OCI-LY3 (cell line): Measurements from ENCODE around the gene PASD1.

Experiments used
- H2AFZ ChIP-seq: fragments of 200-600, 300-600 bp; shearing (Covaris generic); 2 replicates; pipeline ENCODE4 v1.6.0; 2014; ENCODE audit warnings: antibody characterized with exemption, low read depth, low read length
- H3K27ac ChIP-seq: fragments of 200-600, 300-600 bp; sonication (generic); 2 replicates; pipeline ENCODE4 v1.5.1; 2014; ENCODE audit warnings: mild to moderate bottlenecking, low read length, moderate library complexity, mixed read lengths
- H3K27me3 ChIP-seq: fragments of 200-600, 300-600 bp; sonication (generic); 2 replicates; pipeline ENCODE4 v1.6.1; 2014; ENCODE audit warnings: low read depth, low read length, mixed read lengths
- H3K36me3 ChIP-seq: fragments of 200-600, 300-600 bp; sonication (generic); replicated peaks from 2 replicates; pipeline ENCODE3; 2014; ENCODE audit warnings: low read depth, low read length, mixed read lengths
- H3K4me1 ChIP-seq: fragments of 300-600, 200-600 bp; sonication (generic); 2 replicates; pipeline ENCODE4 v1.6.1; 2014; ENCODE audit warnings: low read length, mixed read lengths
- H3K4me2 ChIP-seq: fragments of 200-600, 300-600 bp; sonication (generic); 2 replicates; pipeline ENCODE4 v1.6.1; 2014; ENCODE audit warnings: low read length, mixed read lengths
- H3K4me3 ChIP-seq: fragments of 300-600, 200-600 bp; sonication (generic); 2 replicates; pipeline ENCODE4 v1.5.1; 2014; ENCODE audit warnings: antibody characterized with exemption, mild to moderate bottlenecking, low read length, moderate library complexity
- H3K79me2 ChIP-seq: fragments of 300-600, 200-600 bp; shearing (Covaris generic); 2 replicates; pipeline ENCODE4 v1.6.1; 2014; ENCODE audit warnings: mild to moderate bottlenecking, low read length, mixed read lengths
- H3K9ac ChIP-seq: fragments of 300-600, 200-600 bp; shearing (Covaris generic); 2 replicates; pipeline ENCODE4 v1.6.0; 2014; ENCODE audit warnings: mild to moderate bottlenecking, low read length, moderate library complexity
- H3K9me3 ChIP-seq: fragments of 200-600, 300-600 bp; shearing (Covaris generic); 2 replicates; pipeline ENCODE4 v1.6.1; 2014; ENCODE audit warnings: low read length, mixed read lengths; ENCODE audit not compliant: insufficient read depth
- H4K20me1 ChIP-seq: fragments of 200-600, 300-600 bp; sonication (generic); 2 replicates; pipeline ENCODE4 v1.6.1; 2016; ENCODE audit warnings: low read length, mixed read lengths; ENCODE audit not compliant: insufficient read depth
- CTCF ChIP-seq: fragments of 200-600, 300-600 bp; sonication (generic); IDR thresholded peaks from 2 replicates; pipeline ENCODE4 v1.5.1; 2014; ENCODE audit warnings: antibody characterized with exemption, low read length, low read depth
- EZH2phosphoT487 ChIP-seq: fragments of 200-600 bp; shearing (Covaris generic); IDR thresholded peaks from 2 replicates; pipeline ENCODE4 v1.6.1; 2018; ENCODE audit warnings: antibody characterized with exemption, mixed run types, low read depth

The PASD1 gene

GRCh38 chrX:151604931-151605330 lies 41.5 kb downstream of the PASD1 start:
- Histone ChIP-seq H3K27me3 (no peaks in the 10 kb centered on the region), H3K79me2 (no peaks in the 10 kb centered on the region), H4K20me1 (no peaks in the 10 kb centered on the region), H3K9me3 (no peaks in the 10 kb centered on the region), H3K4me2 (no peak overlapping the region), H3K27ac (no peak overlapping the region), H3K36me3 (no peaks in the 10 kb centered on the region), H3K9ac (no peak overlapping the region), H2AFZ (no peak overlapping the region), H3K4me3 (no peak overlapping the region), H3K4me1 (no peaks in the 10 kb centered on the region)
- no peak for TF ChIP-seq CTCF
- no peak for TF ChIP-seq EZH2phosphoT487

- Histone ChIP-seq H3K79me2 (no peaks in the 10 kb centered on the region), H4K20me1 (no peaks in the 10 kb centered on the region), H3K4me3 (no peak overlapping the region), H3K36me3 (no peaks in the 10 kb centered on the region), H3K27me3 (no peaks in the 10 kb centered on the region), H3K9me3 (no peaks in the 10 kb centered on the region), H3K9ac (no peak overlapping the region), H2AFZ (no peak overlapping the region), H3K4me2 (no peak overlapping the region), H3K27ac (no peak overlapping the region), H3K4me1 (no peaks in the 10 kb centered on the region)
- no peak for TF ChIP-seq CTCF
These were observed 45.7 kb downstream of the PASD1 start for GRCh38 chrX:151609222-151609621.

GRCh38 chrX:151621422-151621821 lies 57.9 kb downstream of the PASD1 start:
- Histone ChIP-seq H3K27me3 (no peaks in the 10 kb centered on the region), H4K20me1 (no peaks in the 10 kb centered on the region), H2AFZ (no peak overlapping the region), H3K36me3 (no peaks in the 10 kb centered on the region), H3K27ac (no peak overlapping the region), H3K4me1 (no peaks in the 10 kb centered on the region), H3K4me2 (no peak overlapping the region), H3K9ac (no peak overlapping the region), H3K79me2 (no peaks in the 10 kb centered on the region), H3K9me3 (no peaks in the 10 kb centered on the region), H3K4me3 (no peak overlapping the region)
- TF ChIP-seq EZH2phosphoT487 (no peak), CTCF (no peak)

GRCh38 chrX:151624677-151625076 lies 61.2 kb downstream of the PASD1 start:
- H3K4me2 ChIP-seq = no peak overlapping the region
- no peaks in the 10 kb centered on the region for H3K4me1 ChIP-seq
- no peak overlapping the region for H3K4me3 ChIP-seq
- H3K27ac ChIP-seq = no peak overlapping the region
- TF ChIP-seq EZH2phosphoT487 = no peak
- no peak for TF ChIP-seq CTCF
- no peaks in the 10 kb centered on the region for H3K79me2 ChIP-seq
- no peaks in the 10 kb centered on the region for H3K36me3 ChIP-seq
- H3K9ac ChIP-seq = no peak overlapping the region
- no peak overlapping the region for H2AFZ ChIP-seq
- H3K27me3 ChIP-seq = no peaks in the 10 kb centered on the region
- H3K9me3 ChIP-seq = no peaks in the 10 kb centered on the region
- H4K20me1 ChIP-seq = no peaks in the 10 kb centered on the region
